Activated naive CD8-positive, alpha-beta T cell treated with anti-CD3 and anti-CD28 coated beads, Interleukin-2, amount 50 U/mL, for 24 hours (primary cell): Measurements from ENCODE around the gene UNC5A.

Experiments
- ATAC-seq: fragments of 150-1000 bp; cut with Tn5 transposase; one replicate; pipeline ENCODE4 v1.10.0; 2021
- DNase-seq: peaks from one replicate; pipeline ENCODE4 v3.0.0; 2021
- H3K27ac Mint-ChIP-seq: one replicate; pipeline ENCODE4 v1.8.0; 2021; ENCODE audit warnings: mild to moderate bottlenecking, mixed read lengths
- H3K27me3 Mint-ChIP-seq: one replicate; pipeline ENCODE4 v1.8.0; 2021; ENCODE audit warnings: mixed read lengths
- H3K36me3 Mint-ChIP-seq: one replicate; pipeline ENCODE4 v1.8.0; 2021; ENCODE audit warnings: low read depth, mixed read lengths
- H3K4me1 Mint-ChIP-seq: one replicate; pipeline ENCODE4 v1.8.0; 2021; ENCODE audit warnings: mixed read lengths
- H3K4me3 Mint-ChIP-seq: one replicate; pipeline ENCODE4 v1.8.0; 2021; ENCODE audit warnings: mild to moderate bottlenecking, moderate library complexity, mixed read lengths
- H3K9me3 Mint-ChIP-seq: one replicate; pipeline ENCODE4 v1.8.0; 2021; ENCODE audit warnings: mixed read lengths

UNC5A gene

GRCh38 chr5:176803068-176803942, 7.1 kb upstream of the UNC5A start:
- Mint-ChIP-seq H3K36me3 (no peaks in the 10 kb centered on the region), H3K27ac (no peak overlapping the region), H3K27me3 (peaks cover 31% of the 10 kb centered on the region), H3K9me3 (no peaks in the 10 kb centered on the region), H3K4me3 (no peak overlapping the region), H3K4me1 (no peaks in the 10 kb centered on the region)
- DNase-seq (no peak), ATAC-seq (no peak)

- ATAC-seq (no peak), DNase-seq (no peak)
- Mint-ChIP-seq H3K9me3 (no peaks in the 10 kb centered on the region), H3K4me3 (no peak overlapping the region), H3K36me3 (no peaks in the 10 kb centered on the region), H3K4me1 (peaks cover under 1% of the 10 kb centered on the region), H3K27me3 (peaks cover 37% of the 10 kb centered on the region), H3K27ac (no peak overlapping the region)
Observed at GRCh38 chr5:176803943-176804498, 6.3 kb upstream of the UNC5A start.

GRCh38 chr5:176806137-176806536, 4.2 kb upstream of the UNC5A start:
- Mint-ChIP-seq H3K36me3 (no peaks in the 10 kb centered on the region), H3K4me1 (peaks cover 9% of the 10 kb centered on the region), H3K4me3 (no peak overlapping the region), H3K27ac (no peak overlapping the region), H3K27me3 (peaks cover 46% of the 10 kb centered on the region), H3K9me3 (no peaks in the 10 kb centered on the region)
- ATAC-seq = no peak
- DNase-seq = no peak

- no peak overlapping the region for H3K27ac Mint-ChIP-seq
- H3K9me3 Mint-ChIP-seq = no peaks in the 10 kb centered on the region
- DNase-seq (no peak), ATAC-seq (no peak)
- H3K27me3 Mint-ChIP-seq = peaks cover 66% of the 10 kb centered on the region
- peaks cover 12% of the 10 kb centered on the region for H3K4me1 Mint-ChIP-seq
- H3K36me3 Mint-ChIP-seq = no peaks in the 10 kb centered on the region
- peak overlapping the region; percentile 51 for H3K4me3 Mint-ChIP-seq
Observed at GRCh38 chr5:176809544-176810080, 747 bp upstream of the UNC5A start.

GRCh38 chr5:176810687-176811501, 535 bp downstream of the UNC5A start:
- peak overlapping the region; percentile 70 for H3K4me3 Mint-ChIP-seq
- no peaks in the 10 kb centered on the region for H3K36me3 Mint-ChIP-seq
- DNase-seq = no peak
- ATAC-seq = no peak
- no peaks in the 10 kb centered on the region for H3K9me3 Mint-ChIP-seq
- no peak overlapping the region for H3K27ac Mint-ChIP-seq
- peaks cover 75% of the 10 kb centered on the region for H3K27me3 Mint-ChIP-seq
- H3K4me1 Mint-ChIP-seq = peaks cover 12% of the 10 kb centered on the region

- Mint-ChIP-seq H3K9me3 (no peaks in the 10 kb centered on the region), H3K27me3 (peaks cover 70% of the 10 kb centered on the region)
- ATAC-seq = no peak
Observed at GRCh38 chr5:176812269-176813259, 2.2 kb downstream of the UNC5A start.

GRCh38 chr5:176813587-176814312, 3.4 kb downstream of the UNC5A start:
- Mint-ChIP-seq H3K27ac (no peak overlapping the region), H3K9me3 (no peaks in the 10 kb centered on the region), H3K27me3 (peaks cover 68% of the 10 kb centered on the region), H3K4me1 (peaks cover 21% of the 10 kb centered on the region), H3K4me3 (no peak overlapping the region), H3K36me3 (no peaks in the 10 kb centered on the region)
- ATAC-seq (no peak), DNase-seq (no peak)

More at GRCh38 chr5:176812269-176813259, 2.2 kb downstream of the UNC5A start:
- H3K27ac Mint-ChIP-seq = no peak overlapping the region
- DNase-seq = peak; percentile 36
- H3K36me3 Mint-ChIP-seq = no peaks in the 10 kb centered on the region
- peaks cover 14% of the 10 kb centered on the region for H3K4me1 Mint-ChIP-seq
- H3K4me3 Mint-ChIP-seq = no peak overlapping the region

GRCh38 chr5:176814313-176814685, 3.9 kb downstream of the UNC5A start:
- no peaks in the 10 kb centered on the region for H3K9me3 Mint-ChIP-seq
- peaks cover 21% of the 10 kb centered on the region for H3K4me1 Mint-ChIP-seq
- H3K4me3 Mint-ChIP-seq = no peak overlapping the region
- no peak for ATAC-seq
- no peak for DNase-seq
- H3K27me3 Mint-ChIP-seq = peaks cover 69% of the 10 kb centered on the region
- H3K27ac Mint-ChIP-seq = no peak overlapping the region
- no peaks in the 10 kb centered on the region for H3K36me3 Mint-ChIP-seq

GRCh38 chr5:176814836-176815438, 4.6 kb downstream of the UNC5A start:
- DNase-seq = no peak

GRCh38 chr5:176816043-176816745, 5.8 kb downstream of the UNC5A start:
- DNase-seq (no peak), ATAC-seq (no peak)
- peaks cover 15% of the 10 kb centered on the region for H3K4me1 Mint-ChIP-seq
- no peaks in the 10 kb centered on the region for H3K36me3 Mint-ChIP-seq
- H3K9me3 Mint-ChIP-seq = no peaks in the 10 kb centered on the region
- no peak overlapping the region for H3K27ac Mint-ChIP-seq
- no peak overlapping the region for H3K4me3 Mint-ChIP-seq
- H3K27me3 Mint-ChIP-seq = peaks cover 75% of the 10 kb centered on the region

More at GRCh38 chr5:176814836-176815438, 4.6 kb downstream of the UNC5A start:
- Mint-ChIP-seq H3K4me3 (no peak overlapping the region), H3K4me1 (peaks cover 18% of the 10 kb centered on the region), H3K36me3 (no peaks in the 10 kb centered on the region), H3K9me3 (no peaks in the 10 kb centered on the region), H3K27me3 (peaks cover 69% of the 10 kb centered on the region), H3K27ac (no peak overlapping the region)
- ATAC-seq = no peak

GRCh38 chr5:176816791-176817347, 6.5 kb downstream of the UNC5A start:
- no peak overlapping the region for H3K4me3 Mint-ChIP-seq
- no peak overlapping the region for H3K27ac Mint-ChIP-seq
- DNase-seq (no peak), ATAC-seq (no peak)
- peaks cover 12% of the 10 kb centered on the region for H3K4me1 Mint-ChIP-seq
- H3K36me3 Mint-ChIP-seq = no peaks in the 10 kb centered on the region
- peaks cover 68% of the 10 kb centered on the region for H3K27me3 Mint-ChIP-seq
- H3K9me3 Mint-ChIP-seq = no peaks in the 10 kb centered on the region

GRCh38 chr5:176817369-176817840, 7.0 kb downstream of the UNC5A start:
- DNase-seq = no peak
- no peak overlapping the region for H3K27ac Mint-ChIP-seq
- H3K36me3 Mint-ChIP-seq = no peaks in the 10 kb centered on the region
- H3K4me1 Mint-ChIP-seq = peaks cover 12% of the 10 kb centered on the region
- H3K27me3 Mint-ChIP-seq = peaks cover 65% of the 10 kb centered on the region
- ATAC-seq = no peak
- no peak overlapping the region for H3K4me3 Mint-ChIP-seq
- no peaks in the 10 kb centered on the region for H3K9me3 Mint-ChIP-seq
